HL-60 (cell line): ENCODE results near the gene KIFC1.
"Not testable (repeated sequence)": the region's sequence is repeated elsewhere in the genome, so short reads cannot be mapped to it uniquely, and the experiment has no call there.

Experiments
- GABPA ChIP-seq: IDR thresholded peaks from 2 replicates; pipeline ENCODE4 v1.6.1; 2012; ENCODE audit warnings: low read depth
- POLR2AphosphoS5 ChIP-seq: IDR thresholded peaks from 2 replicates; pipeline ENCODE4 v1.6.1; 2012; ENCODE audit warnings: low read depth
- REST ChIP-seq: IDR thresholded peaks from 2 replicates; pipeline ENCODE4 v1.6.1; 2012; ENCODE audit warnings: low read depth; ENCODE audit not compliant: insufficient replicate concordance
- SPI1 ChIP-seq: IDR thresholded peaks from 2 replicates; pipeline ENCODE4 v1.6.1; 2012; ENCODE audit warnings: low read depth, mild to moderate bottlenecking, borderline replicate concordance
- TF ChIP-seq, protein P1 (sequence below): IDR thresholded peaks from one replicate; pipeline ENCODE4 v1.5.1; 2011; ENCODE audit warnings: low read length, control low read depth, inconsistent platforms; ENCODE audit not compliant: insufficient read depth

DNA sequence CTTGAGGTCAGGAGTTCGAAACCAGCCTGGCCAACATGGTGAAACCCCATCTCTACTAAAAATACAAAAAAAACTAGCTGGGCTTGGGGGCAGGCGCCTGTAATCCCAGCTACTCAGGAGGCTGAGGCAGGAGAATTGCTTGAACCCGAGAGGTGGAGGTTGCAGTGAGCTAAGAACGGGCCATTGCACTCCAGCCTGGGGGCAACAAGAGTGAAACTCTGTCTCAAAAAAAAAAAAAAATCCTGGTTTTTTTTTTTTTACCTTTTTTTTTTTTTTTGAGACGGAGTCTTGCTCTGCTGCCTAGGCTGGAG lies 24.0 kb upstream of the KIFC1 start:
- TF ChIP-seq, protein P1, sequence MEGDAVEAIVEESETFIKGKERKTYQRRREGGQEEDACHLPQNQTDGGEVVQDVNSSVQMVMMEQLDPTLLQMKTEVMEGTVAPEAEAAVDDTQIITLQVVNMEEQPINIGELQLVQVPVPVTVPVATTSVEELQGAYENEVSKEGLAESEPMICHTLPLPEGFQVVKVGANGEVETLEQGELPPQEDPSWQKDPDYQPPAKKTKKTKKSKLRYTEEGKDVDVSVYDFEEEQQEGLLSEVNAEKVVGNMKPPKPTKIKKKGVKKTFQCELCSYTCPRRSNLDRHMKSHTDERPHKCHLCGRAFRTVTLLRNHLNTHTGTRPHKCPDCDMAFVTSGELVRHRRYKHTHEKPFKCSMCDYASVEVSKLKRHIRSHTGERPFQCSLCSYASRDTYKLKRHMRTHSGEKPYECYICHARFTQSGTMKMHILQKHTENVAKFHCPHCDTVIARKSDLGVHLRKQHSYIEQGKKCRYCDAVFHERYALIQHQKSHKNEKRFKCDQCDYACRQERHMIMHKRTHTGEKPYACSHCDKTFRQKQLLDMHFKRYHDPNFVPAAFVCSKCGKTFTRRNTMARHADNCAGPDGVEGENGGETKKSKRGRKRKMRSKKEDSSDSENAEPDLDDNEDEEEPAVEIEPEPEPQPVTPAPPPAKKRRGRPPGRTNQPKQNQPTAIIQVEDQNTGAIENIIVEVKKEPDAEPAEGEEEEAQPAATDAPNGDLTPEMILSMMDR = not testable (repeated sequence)
- not testable (repeated sequence) for TF ChIP-seq POLR2AphosphoS5, REST, GABPA, SPI1
